Neural cell (in vitro differentiated cells): Measurements from ENCODE around the gene VKORC1.

ENCODE experiments used
- CTCF ChIP-seq: fragments of 450-650 bp; IDR thresholded peaks from 2 replicates; pipeline ENCODE4 v1.5.1; 2014; ENCODE audit warnings: antibody characterized with exemption, mild to moderate bottlenecking, moderate library complexity; ENCODE audit not compliant: poor library complexity, severe bottlenecking
- EP300 ChIP-seq: fragments of 450-650 bp; conservative IDR thresholded peaks from 2 replicates; pipeline ENCODE4 v1.6.1; 2014; ENCODE audit warnings: antibody characterized with exemption, mild to moderate bottlenecking, moderate library complexity; ENCODE audit not compliant: poor library complexity, severe bottlenecking
- EZH2 ChIP-seq: fragments of 200-600, 300-800 bp; shearing (Covaris generic), sonication (generic); IDR thresholded peaks from 2 replicates; pipeline ENCODE4 v1.6.1; 2014; ENCODE audit warnings: antibody characterized with exemption, low read length, borderline replicate concordance, mild to moderate bottlenecking; ENCODE audit not compliant: insufficient read depth, poor library complexity, severe bottlenecking
- MXI1 ChIP-seq: fragments of 450-650 bp; conservative IDR thresholded peaks from 2 replicates; pipeline ENCODE4 v1.6.1; 2014; ENCODE audit warnings: antibody characterized with exemption, mild to moderate bottlenecking; ENCODE audit not compliant: poor library complexity, severe bottlenecking
- POLR2AphosphoS5 ChIP-seq: IDR thresholded peaks from 2 replicates; pipeline ENCODE4 v1.6.1; 2012
- REST ChIP-seq: IDR thresholded peaks from 2 replicates; pipeline ENCODE4 v1.6.1; 2012; ENCODE audit warnings: borderline replicate concordance
- SMC3 ChIP-seq: fragments of 450-650 bp; conservative IDR thresholded peaks from 2 replicates; pipeline ENCODE4 v1.6.1; 2014; ENCODE audit warnings: antibody characterized with exemption, mild to moderate bottlenecking, moderate library complexity; ENCODE audit not compliant: poor library complexity
- TAF1 ChIP-seq: IDR thresholded peaks from 2 replicates; pipeline ENCODE4 v1.6.1; 2012; ENCODE audit warnings: low read depth

- TF ChIP-seq CTCF (no peak), MXI1 (no peak), TAF1 (no peak), POLR2AphosphoS5 (no peak), EZH2 (no peak), EP300 (no peak), SMC3 (no peak), REST (no peak)
These were observed 39.5 kb upstream of the VKORC1 start for GRCh38 chr16:31134091-31134571.
